MV-4-11 (cell line): ENCODE data around the gene VHLL.

Experiments
- DNase-seq: peaks from one replicate; lab custom pipeline; 2025; lab: John Stamatoyannopoulos, UW

Gene VHLL

GRCh38 chr1:156291226-156292061 is 7.7 kb downstream of the VHLL start:
- peak; percentile 56 for DNase-seq

- DNase-seq: no peak
Measured at GRCh38 chr1:156289857-156290256, 9.2 kb downstream of the VHLL start.

- DNase-seq: no peak
Measured at GRCh38 chr1:156286061-156286460, 13.0 kb downstream of the VHLL start.

GRCh38 chr1:156285437-156285836 is 13.7 kb downstream of the VHLL start:
- DNase-seq: no peak

- peak; percentile 34 for DNase-seq
Measured at GRCh38 chr1:156284757-156285156, 14.3 kb downstream of the VHLL start.

GRCh38 chr1:156284112-156284511 is 15.0 kb downstream of the VHLL start, which contains the start of gene TMEM79:
Gene TMEM79 (plus strand): TSS chr1:156284325. CDS start chr1:156285227, 902 bp downstream.
- DNase-seq: no peak

- no peak for DNase-seq
Measured at GRCh38 chr1:156283521-156283920, 15.6 kb downstream of the VHLL start.

- DNase-seq: peak; percentile 97
Measured at GRCh38 chr1:156282479-156283222, 16.5 kb downstream of the VHLL start, which contains the start of gene SMG5. Gene SMG5 (minus strand): TSS chr1:156282825. CDS start chr1:156282680, 145 bp downstream.

GRCh38 chr1:156281693-156282478 is 17.2 kb downstream of the VHLL start:
- DNase-seq: peak; percentile 53

GRCh38 chr1:156281281-156281680 is 17.8 kb downstream of the VHLL start:
- peak; percentile 78 for DNase-seq

GRCh38 chr1:156279837-156280236 is 19.3 kb downstream of the VHLL start:
- DNase-seq: no peak

GRCh38 chr1:156276966-156277381 is 22.1 kb downstream of the VHLL start:
- peak; percentile 73 for DNase-seq

- DNase-seq: peak; percentile 70
Measured at GRCh38 chr1:156276532-156276931, 22.6 kb downstream of the VHLL start.

GRCh38 chr1:156270314-156270713 is 28.8 kb downstream of the VHLL start:
- DNase-seq: no peak

- no peak for DNase-seq
Measured at GRCh38 chr1:156268336-156268735, 30.8 kb downstream of the VHLL start.

- no peak for DNase-seq
Measured at GRCh38 chr1:156266051-156266450, 33.1 kb downstream of the VHLL start.

GRCh38 chr1:156263288-156263655 is 35.8 kb downstream of the VHLL start:
- no peak for DNase-seq

- no peak for DNase-seq
Measured at GRCh38 chr1:156262461-156263287, 36.4 kb downstream of the VHLL start.

GRCh38 chr1:156260896-156261295 is 38.2 kb downstream of the VHLL start:
- DNase-seq: no peak

- DNase-seq: no peak
Measured at GRCh38 chr1:156259805-156260204, 39.3 kb downstream of the VHLL start.

- DNase-seq: no peak
Measured at GRCh38 chr1:156258859-156259258, 40.2 kb downstream of the VHLL start.
